SU-DHL-6 (cell line): ENCODE measurements around the gene HDDC3.

Source experiments
- H2AFZ ChIP-seq: fragments of 200-600 bp; sonication (generic); 2 replicates; pipeline ENCODE4 v1.6.1; 2014; ENCODE audit warnings: low read depth, mild to moderate bottlenecking, moderate library complexity, mixed read lengths, antibody characterized with exemption, low read length; ENCODE audit not compliant: severe bottlenecking
- H3F3A ChIP-seq: fragments of 200-600 bp; shearing (Covaris generic); 2 replicates; pipeline ENCODE4 v1.6.0; 2016; ENCODE audit warnings: antibody characterized with exemption, mild to moderate bottlenecking; ENCODE audit not compliant: insufficient read depth
- H3K27ac ChIP-seq: fragments of 200-600 bp; sonication (generic); 2 replicates; pipeline ENCODE4 v1.5.1; 2016; ENCODE audit warnings: low read depth, mild to moderate bottlenecking, low read length, moderate library complexity, mixed read lengths
- H3K27me3 ChIP-seq: fragments of 200-600 bp; sonication (generic), shearing (Covaris generic); 2 replicates; pipeline ENCODE4 v1.6.0; 2014; ENCODE audit warnings: mild to moderate bottlenecking, low read length
- H3K36me3 ChIP-seq: fragments of 200-600 bp; sonication (generic); 2 replicates; pipeline ENCODE4 v1.6.1; 2014; ENCODE audit warnings: mild to moderate bottlenecking, low read length, mixed read lengths
- H3K4me2 ChIP-seq: fragments of 300-600, 200-600 bp; shearing (Covaris generic), sonication (generic); 2 replicates; pipeline ENCODE4 v1.6.0; 2014; ENCODE audit warnings: low read length, low read depth, mild to moderate bottlenecking; ENCODE audit not compliant: poor library complexity, severe bottlenecking
- H3K4me3 ChIP-seq: fragments of 200-600 bp; sonication (generic); 2 replicates; pipeline ENCODE4 v1.5.1; 2014; ENCODE audit warnings: antibody characterized with exemption, low read length, mild to moderate bottlenecking, mixed read lengths; ENCODE audit not compliant: insufficient read depth, poor library complexity, severe bottlenecking
- H3K79me2 ChIP-seq: fragments of 200-600 bp; sonication (generic); 2 replicates; pipeline ENCODE4 v1.6.1; 2014; ENCODE audit warnings: mild to moderate bottlenecking, low read length, moderate library complexity; ENCODE audit not compliant: insufficient read depth
- H3K9ac ChIP-seq: fragments of 200-600 bp; sonication (generic); 2 replicates; pipeline ENCODE4 v1.7.0; 2014; ENCODE audit warnings: mild to moderate bottlenecking, low read length
- H3K9me2 ChIP-seq: fragments of 200-600 bp; sonication (generic); replicated peaks from 2 replicates; pipeline ENCODE4 v1.6.1; 2014; ENCODE audit warnings: low read length; ENCODE audit not compliant: insufficient read depth
- H3K9me3 ChIP-seq: fragments of 200-600 bp; sonication (generic); 2 replicates; pipeline ENCODE4 v1.6.1; 2014; ENCODE audit warnings: low read length, mixed read lengths; ENCODE audit not compliant: insufficient read depth
- H4K20me1 ChIP-seq: fragments of 200-600 bp; sonication (generic); 2 replicates; pipeline ENCODE4 v1.6.1; 2014; ENCODE audit warnings: low read depth, mild to moderate bottlenecking, antibody characterized with exemption, low read length, moderate library complexity, mixed read lengths
- CTCF ChIP-seq: fragments of 200-600 bp; sonication (generic); IDR thresholded peaks from one replicate; pipeline ENCODE4 v1.5.1; 2017; ENCODE audit warnings: antibody characterized with exemption, mild to moderate bottlenecking, low read length, moderate library complexity; ENCODE audit not compliant: insufficient read depth, poor library complexity, severe bottlenecking
- EZH2phosphoT487 ChIP-seq: fragments of 200-600 bp; sonication (generic), shearing (Covaris generic); conservative IDR thresholded peaks from 2 replicates; pipeline ENCODE4 v1.6.1; 2018; ENCODE audit warnings: mild to moderate bottlenecking, antibody characterized with exemption, low read length, moderate library complexity, mixed read lengths

The HDDC3 gene

GRCh38 chr15:90946941-90947576 lies 14.7 kb upstream of the HDDC3 start:
- Histone ChIP-seq H3K9ac (no peak overlapping the region), H3K9me2 (no peaks in the 10 kb centered on the region), H4K20me1 (no peaks in the 10 kb centered on the region), H3K27me3 (no peaks in the 10 kb centered on the region), H3F3A (no peaks in the 10 kb centered on the region), H3K4me2 (no peak overlapping the region), H3K4me3 (no peak overlapping the region), H3K36me3 (no peaks in the 10 kb centered on the region), H3K79me2 (no peaks in the 10 kb centered on the region), H3K9me3 (no peaks in the 10 kb centered on the region), H2AFZ (no peak overlapping the region), H3K27ac (no peak overlapping the region)
- TF ChIP-seq CTCF, result no peak

GRCh38 chr15:90946538-90946937 lies 14.2 kb upstream of the HDDC3 start:
- Histone ChIP-seq H3K9ac (no peak overlapping the region), H3K27me3 (no peaks in the 10 kb centered on the region), H4K20me1 (no peaks in the 10 kb centered on the region), H3K4me3 (no peak overlapping the region), H2AFZ (no peak overlapping the region), H3K9me3 (no peaks in the 10 kb centered on the region), H3K36me3 (no peaks in the 10 kb centered on the region), H3K27ac (no peak overlapping the region), H3K79me2 (no peaks in the 10 kb centered on the region), H3F3A (no peaks in the 10 kb centered on the region), H3K4me2 (no peak overlapping the region), H3K9me2 (no peaks in the 10 kb centered on the region)
- no peak for TF ChIP-seq EZH2phosphoT487
- no peak for TF ChIP-seq CTCF

GRCh38 chr15:90945091-90945490 lies 12.7 kb upstream of the HDDC3 start:
- H3K4me3 ChIP-seq, result no peak overlapping the region
- H3K9me3 ChIP-seq, result no peaks in the 10 kb centered on the region
- no peak overlapping the region for H3K9ac ChIP-seq
- no peaks in the 10 kb centered on the region for H3K36me3 ChIP-seq
- no peaks in the 10 kb centered on the region for H4K20me1 ChIP-seq
- H2AFZ ChIP-seq, result no peak overlapping the region
- no peaks in the 10 kb centered on the region for H3F3A ChIP-seq
- H3K79me2 ChIP-seq, result no peaks in the 10 kb centered on the region
- no peaks in the 10 kb centered on the region for H3K9me2 ChIP-seq
- no peak overlapping the region for H3K27ac ChIP-seq
- TF ChIP-seq EZH2phosphoT487, result no peak
- TF ChIP-seq CTCF, result no peak
- no peak overlapping the region for H3K4me2 ChIP-seq
- no peaks in the 10 kb centered on the region for H3K27me3 ChIP-seq
